Pons (tissue), 1 donor: Measurements from ENCODE around the gene SUB1.
"Not testable (repeated sequence)": the region's sequence is repeated elsewhere in the genome, so short reads cannot be mapped to it uniquely, and the experiment has no call there.

Source experiments
- DNase-seq: peaks from one replicate; pipeline ENCODE4 v3.0.0-alpha.2; 2016; ENCODE audit warnings: low spot score

Gene SUB1

GRCh38 chr5:32585446-32586275 is at the start of gene SUB1:
TSS of gene SUB1 (plus strand) at chr5:32585557. CDS start at chr5:32588513, 2,956 bp downstream.
- peak; percentile 95 for DNase-seq

- DNase-seq, result no peak
Observed at GRCh38 chr5:32536246-32536645, 49.1 kb upstream of the SUB1 start.

DNA sequence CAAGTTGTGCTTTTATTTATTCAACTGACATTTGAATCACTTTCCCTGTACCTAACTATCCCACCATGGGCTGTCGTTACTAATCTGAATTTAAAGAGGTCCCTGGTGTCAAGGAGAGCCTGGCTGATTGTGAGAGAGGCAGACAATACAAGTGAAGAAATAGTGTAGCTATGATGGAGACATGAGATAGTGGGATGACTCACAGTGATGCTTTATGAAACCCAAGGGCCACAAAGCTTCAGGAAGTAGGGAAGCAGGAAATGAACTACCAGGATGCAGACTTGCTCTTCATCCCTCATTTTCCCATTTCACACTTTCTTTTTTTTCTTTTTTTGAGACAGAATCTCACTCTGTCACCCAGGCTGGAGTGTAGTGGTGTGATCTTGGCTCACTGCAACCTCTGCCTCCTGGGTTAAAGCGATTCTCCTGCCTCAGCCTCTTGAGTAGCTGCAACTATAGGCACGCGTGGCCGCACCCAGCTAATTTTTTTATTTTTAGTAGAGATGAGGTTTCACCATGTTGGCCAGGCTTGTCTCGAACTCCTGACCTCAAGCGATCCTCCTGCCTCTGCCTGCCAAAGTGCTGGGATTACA is 47.8 kb upstream of the SUB1 start:
- DNase-seq, result not testable (repeated sequence)

DNA sequence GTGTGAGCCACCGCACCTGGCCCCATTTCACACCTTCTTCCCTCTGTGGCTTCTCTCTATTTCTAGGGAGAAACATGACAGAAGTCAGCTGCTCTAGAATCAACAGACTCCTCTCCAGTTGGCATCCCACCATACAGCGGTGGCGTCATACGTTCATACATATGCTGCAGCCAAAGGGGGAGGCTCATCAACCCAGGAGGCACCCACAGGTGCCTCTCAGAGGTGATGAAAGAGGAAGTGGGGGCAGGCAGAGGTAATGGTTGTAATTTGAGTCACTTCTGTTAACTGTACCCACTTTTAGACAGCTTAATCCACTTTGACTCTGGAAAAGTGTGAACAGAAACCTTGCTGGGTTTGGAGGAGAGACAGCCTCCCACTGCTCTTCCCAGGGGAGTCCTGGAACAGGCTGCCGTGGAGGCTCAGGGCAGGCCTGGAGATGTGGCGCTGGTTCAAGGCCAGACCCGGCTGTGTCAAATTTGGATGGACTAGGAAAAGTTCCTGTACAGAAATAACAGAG is 47.3 kb upstream of the SUB1 start:
- no peak for DNase-seq

DNA sequence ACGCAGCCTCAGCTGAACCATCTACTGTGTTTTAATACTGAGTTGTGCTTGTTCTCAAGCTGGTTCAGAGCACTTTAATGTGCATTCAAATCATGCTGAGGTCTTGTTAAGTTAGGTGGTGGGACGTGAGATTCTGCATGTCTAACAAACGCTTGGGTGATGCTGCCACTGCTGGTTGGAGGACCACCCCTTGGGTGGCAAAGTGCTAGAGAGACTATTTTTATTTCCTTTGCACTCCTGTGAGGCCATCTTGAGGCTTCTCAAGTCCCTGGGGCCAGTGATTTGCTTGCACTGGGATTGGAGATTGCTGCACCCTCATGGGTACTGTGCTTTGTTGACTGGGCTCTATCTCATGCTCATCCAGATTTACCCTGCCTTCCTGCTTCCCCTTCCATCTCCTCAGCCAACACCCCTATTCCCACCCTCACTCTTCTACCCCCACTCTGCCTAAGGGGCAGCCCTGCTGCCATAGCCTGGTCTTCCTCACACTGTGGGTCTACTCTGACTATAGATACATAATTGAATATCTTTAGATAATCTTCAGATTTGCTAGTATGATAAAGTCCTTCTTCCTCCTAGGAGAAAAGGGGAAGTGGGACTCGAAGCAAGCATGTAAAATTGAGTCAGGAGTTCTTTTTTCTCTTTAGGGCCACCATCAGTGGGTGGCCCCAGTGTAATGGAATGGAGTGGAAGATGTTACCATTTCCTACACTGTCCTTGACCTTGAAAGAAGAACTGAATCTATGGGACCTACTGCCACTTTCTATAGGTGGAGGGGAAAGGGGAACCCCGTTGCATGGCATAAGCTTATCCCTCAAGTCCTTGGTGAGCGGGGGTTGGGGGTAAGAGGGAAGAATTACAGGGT is 45.1 kb upstream of the SUB1 start:
- DNase-seq, result peak; percentile 5

DNA sequence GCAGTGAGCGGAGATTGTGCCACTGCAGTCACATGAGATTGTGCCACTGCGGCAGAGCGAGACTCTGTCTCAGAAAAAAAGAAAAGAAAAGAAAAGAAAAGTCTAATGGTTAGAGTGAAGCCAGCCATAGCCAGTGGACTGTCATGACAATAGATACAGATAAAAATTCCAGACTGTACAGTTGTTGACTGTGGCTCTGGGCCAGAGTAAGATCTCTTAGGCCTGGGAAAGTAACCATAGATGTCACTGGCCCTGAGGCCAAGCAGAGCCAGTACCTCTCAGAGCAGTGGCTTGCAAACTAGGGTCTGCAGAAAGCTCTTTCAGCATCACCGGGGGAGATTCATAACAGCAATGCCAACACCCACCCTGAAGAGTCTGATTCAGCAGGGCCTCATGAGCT is 44.1 kb upstream of the SUB1 start:
- no peak for DNase-seq

GRCh38 chr5:32542216-32543059 is 42.9 kb upstream of the SUB1 start:
- no peak for DNase-seq

DNA sequence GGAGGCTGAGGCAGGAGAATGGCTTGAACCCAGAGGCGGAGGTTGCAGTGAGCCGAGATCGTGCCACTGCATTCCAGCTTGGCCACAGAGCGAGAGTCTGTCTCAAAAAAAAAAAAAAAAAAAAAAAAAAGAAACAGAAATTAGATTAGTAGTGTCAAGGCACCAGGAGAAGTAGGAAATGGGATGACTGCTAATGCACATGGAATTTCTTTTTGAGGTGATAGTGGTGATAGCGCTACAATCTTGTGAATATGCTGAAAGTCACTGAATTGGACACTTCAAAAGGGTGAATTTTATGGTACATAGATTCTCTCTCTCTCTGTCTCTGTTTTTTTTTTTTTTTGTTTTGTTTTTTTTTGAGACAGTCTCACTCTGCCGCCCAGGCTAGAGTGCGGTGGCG is 42.1 kb upstream of the SUB1 start:
- DNase-seq, result no peak

DNA sequence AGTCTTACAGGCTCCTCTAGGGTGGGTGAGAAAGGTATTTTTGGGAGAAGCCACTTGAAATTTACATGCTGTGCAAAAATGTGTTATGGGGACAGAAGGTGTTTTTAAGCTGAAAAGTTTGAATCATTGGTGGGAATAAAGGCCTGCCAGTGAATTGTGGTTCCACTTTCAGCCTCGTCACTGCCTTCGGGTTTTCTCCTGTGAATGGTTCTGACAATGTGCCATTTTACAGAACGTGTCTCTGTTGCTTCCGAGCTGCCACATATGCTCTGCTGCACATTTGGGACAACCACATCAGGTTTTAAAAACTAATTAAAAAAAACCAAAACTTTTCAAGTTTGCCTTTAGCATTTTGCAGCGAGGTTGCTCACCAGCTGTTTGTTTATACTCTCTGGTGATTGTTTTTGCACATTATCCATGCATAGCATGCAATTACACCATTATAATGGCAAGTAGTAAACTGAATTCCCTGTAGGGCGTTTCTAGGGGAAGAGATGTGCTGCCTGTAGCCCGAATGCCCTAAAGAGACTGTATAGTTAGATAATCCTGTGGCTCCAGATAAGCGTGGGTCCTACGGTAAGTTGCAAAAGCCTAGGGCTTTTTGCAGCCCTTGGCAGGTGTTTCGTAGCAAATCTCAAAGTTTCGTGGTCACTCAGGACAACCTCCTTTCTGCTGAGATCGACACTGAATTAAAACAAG is 40.1 kb upstream of the SUB1 start:
- DNase-seq, result no peak

- DNase-seq, result no peak
Observed at GRCh38 chr5:32551194-32551593, 34.2 kb upstream of the SUB1 start.

- no peak for DNase-seq
Observed at GRCh38 chr5:32551865-32552264, 33.5 kb upstream of the SUB1 start.

GRCh38 chr5:32552491-32552890 is 32.9 kb upstream of the SUB1 start:
- DNase-seq, result not testable (repeated sequence)

DNA sequence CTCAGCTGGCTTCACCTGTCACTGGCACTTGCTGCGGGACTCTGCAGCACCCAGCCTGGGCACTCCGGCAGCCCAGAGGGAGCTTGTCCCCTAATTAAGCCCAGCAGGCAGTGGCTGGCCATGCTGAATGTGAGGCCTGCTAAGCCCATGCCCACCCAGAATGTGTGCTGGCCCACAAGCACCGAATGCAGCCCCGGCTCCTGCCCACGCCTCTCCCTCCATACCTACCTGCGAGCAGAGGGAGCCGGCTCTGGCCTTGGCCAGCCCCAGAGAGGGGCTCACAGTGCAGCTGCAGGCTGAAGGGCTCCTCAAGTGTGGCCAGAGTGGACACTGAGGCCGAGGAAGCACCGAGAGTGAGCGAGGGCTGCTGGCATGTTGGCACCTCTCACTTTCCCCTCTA is 32.4 kb upstream of the SUB1 start:
- DNase-seq, result no peak

DNA sequence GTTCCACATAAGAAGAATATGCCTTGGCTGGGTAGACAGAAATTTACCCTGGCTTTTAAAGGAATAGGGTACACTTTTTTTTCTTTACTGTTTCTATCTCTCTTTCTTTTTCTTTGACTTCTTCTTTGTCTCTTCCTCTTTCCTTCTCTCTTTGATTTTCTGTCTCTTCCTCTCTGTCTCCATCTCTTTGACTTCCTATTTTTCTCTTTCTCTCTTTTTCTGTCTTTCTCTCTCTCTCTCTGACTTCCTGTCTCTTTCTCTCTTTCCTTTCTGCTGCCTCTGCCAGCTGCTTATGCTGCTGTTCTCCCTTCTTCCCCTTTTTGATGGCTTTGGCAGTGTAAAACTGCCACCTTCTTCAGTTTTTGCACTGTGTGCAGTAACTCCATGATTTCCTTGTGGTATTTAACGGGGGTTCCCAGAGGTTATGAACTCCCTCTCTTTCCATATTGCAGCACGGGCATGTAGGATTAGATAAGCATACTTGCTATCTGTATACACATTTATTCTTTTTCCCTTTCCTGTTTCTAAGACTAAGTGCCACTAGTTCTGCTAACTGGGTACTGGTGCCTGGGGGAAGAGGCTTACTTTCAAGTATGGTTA is 31.1 kb upstream of the SUB1 start:
- DNase-seq, result not testable (repeated sequence)

DNA sequence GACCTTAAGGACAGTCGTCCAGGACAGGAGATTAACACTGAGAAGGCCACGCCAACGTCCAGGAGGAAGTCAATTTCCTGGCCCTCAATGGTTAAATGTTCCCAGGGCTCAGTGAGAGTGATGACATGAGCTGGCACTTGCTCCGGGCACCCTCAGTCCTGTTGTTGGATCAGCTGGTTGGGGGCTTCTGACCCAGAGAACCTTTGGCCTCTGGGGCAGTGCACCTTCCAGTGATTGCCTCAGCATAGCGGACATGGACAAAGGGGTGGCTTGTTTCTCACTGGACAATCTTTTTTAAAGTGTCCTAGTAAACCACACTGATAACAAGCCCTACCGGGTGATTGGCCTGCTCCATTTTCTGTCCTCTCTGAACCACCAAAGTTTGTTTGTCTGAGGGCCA is 28.8 kb upstream of the SUB1 start:
- not testable (repeated sequence) for DNase-seq

GRCh38 chr5:32559411-32559810 is 25.9 kb upstream of the SUB1 start:
- no peak for DNase-seq

GRCh38 chr5:32559921-32560320 is 25.4 kb upstream of the SUB1 start:
- DNase-seq, result no peak

DNA sequence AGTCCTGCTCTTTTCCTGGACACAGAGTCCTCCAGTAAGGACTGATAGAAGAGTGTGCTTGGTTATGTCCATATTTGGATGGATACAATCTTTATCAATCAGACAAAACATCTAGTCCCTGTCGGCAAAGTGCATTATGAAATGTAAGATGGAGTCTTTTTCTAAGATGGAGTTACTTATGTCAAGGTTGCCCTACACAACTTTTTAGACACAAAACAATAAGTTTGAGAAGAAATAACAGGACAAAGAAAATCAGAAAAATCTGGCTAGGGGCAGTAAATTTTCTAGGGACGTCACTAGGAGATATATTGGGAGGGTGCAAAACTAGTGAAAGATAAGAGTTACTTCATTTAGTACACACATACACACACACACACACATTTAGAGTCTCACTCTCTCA is 23.3 kb upstream of the SUB1 start:
- DNase-seq, result no peak

DNA sequence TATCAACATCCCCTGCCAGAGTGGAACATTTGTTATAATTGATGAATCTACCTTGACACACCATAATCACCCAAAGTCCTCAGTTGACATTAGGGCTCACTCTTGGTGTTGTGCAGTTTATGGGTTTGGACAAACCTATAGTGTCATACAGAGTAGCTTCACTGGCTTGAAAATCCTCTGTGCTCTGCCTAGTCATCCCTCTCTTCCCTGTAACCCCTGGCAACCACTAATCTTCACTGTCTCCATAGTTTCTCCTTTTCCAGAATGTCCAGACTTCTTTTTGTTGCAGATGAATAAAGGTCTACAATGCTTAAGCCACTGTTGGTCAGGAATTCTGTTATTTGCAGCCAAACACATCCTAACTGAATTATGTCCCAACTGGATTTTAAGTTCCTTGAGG is 22.5 kb upstream of the SUB1 start:
- DNase-seq, result no peak

GRCh38 chr5:32563614-32564013 is 21.7 kb upstream of the SUB1 start:
- no peak for DNase-seq

GRCh38 chr5:32565145-32565544 is 20.2 kb upstream of the SUB1 start:
- DNase-seq, result no peak
